HFF-Myc (cell line): ENCODE results near the gene DYNLT1.
"Not testable (repeated sequence)": the region's sequence is repeated elsewhere in the genome, so short reads cannot be mapped to it uniquely, and the experiment has no call there.

Experiments
- DNase-seq: peaks from one replicate; pipeline ENCODE4 v3.0.0-alpha.2; 2011; ENCODE audit warnings: low read depth; ENCODE audit errors: extremely low read depth
- H3K4me3 ChIP-seq: replicated peaks from 2 replicates; pipeline ENCODE4 v1.5.1; 2011; ENCODE audit warnings: low read depth, mild to moderate bottlenecking, control low read depth, low read length
- CTCF ChIP-seq: IDR thresholded peaks from 2 replicates; pipeline ENCODE4 v1.5.1; 2012; ENCODE audit warnings: mild to moderate bottlenecking, low read depth, low read length, control low read depth; ENCODE audit errors: missing control alignments

Gene DYNLT1

DNA sequence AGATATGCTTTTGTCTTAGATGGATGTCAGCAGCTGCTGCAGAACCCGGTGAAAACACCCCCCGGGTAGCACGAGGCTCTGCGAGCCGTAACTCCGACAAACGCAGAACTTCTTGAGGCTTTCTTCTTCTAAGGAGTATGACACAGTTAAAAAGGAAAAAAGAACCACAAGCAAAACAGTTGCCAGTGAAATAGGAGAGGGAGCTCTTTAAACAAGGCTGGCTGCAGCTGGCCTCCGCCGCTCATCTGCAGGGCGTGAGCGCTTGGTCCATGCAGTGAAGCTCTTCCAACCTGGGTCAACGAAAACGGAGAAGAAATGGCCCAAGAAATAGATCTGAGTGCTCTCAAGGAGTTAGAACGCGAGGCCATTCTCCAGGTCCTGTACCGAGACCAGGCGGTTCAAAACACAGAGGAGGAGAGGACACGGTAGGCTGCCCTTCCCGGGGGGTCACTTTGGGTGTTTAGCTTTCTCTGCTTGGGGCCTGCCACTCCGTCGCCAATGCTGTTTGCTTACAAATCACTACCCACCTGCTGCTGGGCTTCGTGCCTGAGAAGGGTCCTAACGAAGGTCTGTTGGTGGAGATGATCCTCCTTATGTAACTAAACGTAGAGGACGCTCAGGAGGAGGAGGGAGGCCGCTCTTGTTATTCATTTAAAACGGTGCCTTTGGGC lies 18.5 kb upstream of the DYNLT1 start:
- TF ChIP-seq CTCF: no peak
- H3K4me3 ChIP-seq: no peak overlapping the region
- DNase-seq: no peak

DNA sequence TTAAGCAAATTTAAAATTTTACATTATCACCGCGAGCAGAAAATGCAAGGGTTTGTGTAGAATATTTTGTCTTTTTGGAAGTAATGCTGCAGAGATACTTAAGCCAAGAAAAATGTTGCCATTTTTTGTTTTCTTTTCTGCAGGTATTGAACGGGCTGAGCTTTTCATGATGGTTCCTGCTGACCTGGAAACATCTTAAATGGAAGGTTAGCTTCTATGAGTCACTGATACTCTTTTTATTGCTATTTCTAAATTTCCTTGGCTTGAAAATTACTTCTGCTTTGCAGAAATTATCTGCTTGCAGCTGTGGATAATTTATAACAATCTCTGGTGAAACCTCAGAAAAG lies 18.0 kb upstream of the DYNLT1 start:
- TF ChIP-seq CTCF: no peak
- H3K4me3 ChIP-seq: no peak overlapping the region
- no peak for DNase-seq

DNA sequence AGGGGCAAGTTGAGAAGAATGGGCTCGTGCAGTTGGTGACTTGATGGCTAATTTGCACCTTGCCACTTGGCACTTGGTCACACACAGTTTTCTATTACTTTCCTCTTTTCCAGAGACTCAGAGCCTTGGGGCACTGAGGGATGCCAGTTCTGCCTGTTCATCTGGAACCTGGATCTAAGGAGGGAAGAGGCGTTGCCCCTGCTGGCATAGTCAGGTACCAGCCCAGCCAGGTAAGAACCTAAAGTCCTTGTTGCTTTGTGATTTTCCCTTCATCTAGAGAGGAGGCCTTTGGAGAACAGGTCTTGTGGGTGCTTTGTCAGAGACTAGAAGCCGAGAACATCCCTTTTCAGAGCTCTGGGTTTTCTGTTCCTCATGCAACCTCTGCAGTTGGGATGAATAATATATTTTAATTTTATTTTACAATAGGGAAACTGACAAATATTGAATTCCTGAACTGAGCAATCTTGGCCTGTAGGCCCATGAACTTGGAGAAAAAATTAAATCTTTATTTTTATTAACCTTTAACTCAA lies 16.7 kb upstream of the DYNLT1 start:
- no peak overlapping the region for H3K4me3 ChIP-seq
- no peak for TF ChIP-seq CTCF
- no peak for DNase-seq

DNA sequence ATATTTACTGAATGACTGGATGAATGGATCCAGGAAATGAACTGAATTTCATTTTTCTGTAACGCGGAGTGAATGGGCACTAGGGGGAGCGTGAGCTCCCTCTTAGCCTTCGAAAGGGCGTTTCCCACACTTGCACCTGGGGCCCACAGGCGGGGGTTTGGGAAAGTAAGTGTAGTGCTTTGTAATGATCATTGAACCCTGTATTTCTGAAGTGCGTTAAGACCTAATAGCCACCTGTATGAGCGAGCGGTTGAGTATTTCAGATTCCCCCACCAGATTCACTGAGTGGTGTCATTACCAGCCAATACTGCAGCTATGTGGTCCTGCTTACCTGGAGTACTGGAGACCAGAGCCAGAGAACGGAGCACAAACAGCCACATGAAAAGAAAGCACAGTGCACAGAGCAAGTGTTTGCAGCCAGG lies 15.8 kb upstream of the DYNLT1 start:
- H3K4me3 ChIP-seq: no peak overlapping the region
- TF ChIP-seq CTCF: peak; percentile 70
- no peak for DNase-seq

GRCh38 chr6:158656986-158657385 lies 12.4 kb upstream of the DYNLT1 start:
- not testable (repeated sequence) for H3K4me3 ChIP-seq, DNase-seq

DNA sequence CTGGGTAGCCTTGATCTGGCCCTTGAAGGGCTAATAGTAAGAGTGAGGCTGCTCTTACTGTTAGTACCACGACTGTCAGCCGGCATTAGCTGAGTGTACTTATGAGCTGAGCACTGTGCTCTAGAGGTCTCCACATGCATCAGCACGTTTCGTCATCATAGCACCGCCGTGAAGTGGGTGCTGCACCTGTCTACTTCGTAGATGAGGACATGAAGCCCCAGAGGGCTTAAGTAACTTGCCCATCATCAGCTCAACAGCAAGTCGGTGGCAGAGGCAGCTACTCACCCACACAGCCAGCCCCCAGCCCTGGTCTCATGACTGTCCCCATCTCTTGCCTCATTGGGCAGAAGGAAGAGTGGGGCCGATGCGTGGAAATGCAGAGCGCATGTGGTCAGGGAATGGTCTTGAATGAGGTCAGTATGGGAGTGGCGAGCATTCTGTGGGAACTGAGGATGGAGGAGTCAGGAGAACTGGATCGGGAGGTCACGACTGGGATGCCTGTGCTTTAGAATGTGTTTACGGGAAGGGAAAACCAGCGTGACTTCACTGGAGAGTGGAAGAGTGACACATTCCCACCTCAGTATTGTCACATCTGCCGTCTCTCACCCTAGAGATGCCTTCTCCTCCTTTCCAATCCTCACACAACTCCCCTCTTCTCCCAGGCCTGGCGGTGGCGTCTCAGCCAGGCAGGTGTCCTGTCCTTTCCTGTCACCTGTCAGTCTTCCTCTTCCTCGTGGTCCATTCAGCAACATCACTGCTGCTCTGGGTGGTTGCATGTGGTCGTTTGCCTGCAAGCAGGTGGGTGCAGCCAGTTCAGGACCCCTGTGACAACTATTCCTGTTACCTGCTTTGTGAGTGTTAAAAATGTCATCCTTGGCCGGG lies 11.3 kb upstream of the DYNLT1 start:
- no peak for DNase-seq
- TF ChIP-seq CTCF: no peak
- no peak overlapping the region for H3K4me3 ChIP-seq

DNA sequence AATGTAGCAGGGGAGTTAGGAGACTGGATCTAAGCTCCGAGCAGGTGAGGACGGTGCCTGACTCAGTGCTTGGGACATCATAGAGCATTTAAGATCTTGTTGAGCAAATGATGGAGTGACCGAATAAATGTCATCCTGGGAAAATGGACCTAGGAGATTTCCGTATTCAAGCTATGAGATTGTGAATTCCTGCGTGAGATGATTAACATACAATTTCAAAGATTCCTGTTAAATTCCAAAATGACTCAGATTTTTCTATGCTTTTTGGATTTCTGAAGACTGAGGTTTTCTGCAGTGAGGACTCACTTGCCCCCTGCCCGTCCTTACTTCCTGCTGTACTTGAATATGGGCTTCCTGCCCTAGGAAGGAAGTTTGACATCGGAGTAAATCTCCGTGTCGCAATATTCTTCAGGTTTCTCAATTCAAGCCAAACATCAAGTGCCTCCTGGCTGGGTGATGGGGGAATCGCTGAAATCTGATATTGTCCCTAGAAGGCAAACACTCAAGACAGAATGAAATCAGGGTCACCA lies 10.5 kb upstream of the DYNLT1 start:
- no peak for DNase-seq
- TF ChIP-seq CTCF: no peak

More for the DNA sequence above, 10.5 kb upstream of the DYNLT1 start:
- no peak overlapping the region for H3K4me3 ChIP-seq
